Activated naive CD4-positive, alpha-beta T cell treated with anti-CD3 and anti-CD28 coated beads, Interleukin-2, amount 50 U/mL, for 16 hours (primary cell): ENCODE data around the gene MRPL44.
"Not testable (repeated sequence)": the region's sequence is repeated elsewhere in the genome, so short reads cannot be mapped to it uniquely, and the experiment has no call there.

Experiments used
- DNase-seq: peaks from one replicate; pipeline ENCODE4 v3.0.0-alpha.2; 2020

Gene MRPL44

DNA sequence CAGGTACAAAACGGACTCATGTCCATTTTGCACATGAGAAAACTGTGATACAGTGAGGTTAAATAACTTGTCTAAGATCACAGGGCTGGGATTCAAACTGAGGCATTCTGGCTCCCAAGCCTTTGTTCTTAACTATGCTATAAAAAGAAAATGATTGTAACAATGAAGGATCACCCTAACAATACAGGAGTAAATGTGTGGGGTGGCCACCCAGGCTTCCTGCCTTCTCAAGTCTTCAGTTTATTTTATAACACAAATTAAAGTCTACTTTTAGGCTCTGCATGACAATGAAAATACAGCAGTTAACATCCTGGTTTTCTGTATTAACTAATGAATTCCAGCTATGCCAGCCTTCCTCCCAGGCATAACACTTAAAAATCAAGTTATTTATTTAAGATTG, 19.7 kb upstream of the MRPL44 start:
- no peak for DNase-seq

GRCh38 chr2:223939438-223939837, 17.8 kb upstream of the MRPL44 start:
- not testable (repeated sequence) for DNase-seq

- DNase-seq = peak; percentile 79
These were observed 15.5 kb upstream of the MRPL44 start for GRCh38 chr2:223941579-223942277.

DNA sequence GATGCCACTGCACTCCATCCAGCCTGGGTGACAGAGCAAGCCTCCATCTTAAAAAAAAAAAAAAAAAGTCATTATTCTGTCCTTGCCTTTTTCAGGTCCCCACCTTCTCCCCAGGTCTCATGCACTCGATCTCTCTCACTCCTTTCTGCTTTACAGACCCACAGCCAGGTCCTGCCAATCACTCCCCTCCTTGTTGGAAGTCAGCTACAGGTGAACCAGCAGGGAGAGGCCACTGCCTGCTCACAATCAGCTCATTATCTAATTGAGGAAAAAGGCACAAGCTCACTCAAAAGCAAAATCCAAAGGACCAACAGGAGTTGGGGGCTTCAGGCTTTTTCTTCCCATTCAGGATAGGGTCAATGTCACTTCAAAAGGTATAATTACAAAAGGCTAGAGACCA, 14.1 kb upstream of the MRPL44 start:
- DNase-seq = no peak

DNA sequence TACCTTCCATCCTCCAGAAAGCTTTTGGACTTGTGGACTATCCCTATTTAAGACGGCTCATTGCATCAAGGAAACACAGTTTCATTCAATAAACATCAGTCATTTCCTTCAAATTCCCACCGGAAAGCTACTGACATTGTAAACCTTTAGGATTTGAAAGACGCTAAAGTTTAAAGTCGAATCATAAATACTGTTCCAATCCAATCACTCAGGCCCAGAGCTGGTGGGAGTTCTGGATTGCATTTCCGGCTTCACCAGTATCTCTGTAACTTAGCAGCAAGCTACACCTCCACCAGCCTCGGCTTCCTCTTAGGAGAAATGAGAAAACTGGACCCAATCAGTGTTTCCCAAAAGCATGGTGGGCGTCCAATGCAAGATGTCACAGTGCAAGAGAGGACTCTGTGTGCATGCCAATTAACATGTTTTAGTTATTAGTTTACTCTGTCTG, 13.7 kb upstream of the MRPL44 start:
- no peak for DNase-seq

GRCh38 chr2:223944166-223944702, 13.0 kb upstream of the MRPL44 start:
- DNase-seq = peak; percentile 44

- peak; percentile 81 for DNase-seq
These were observed 12.3 kb upstream of the MRPL44 start, which contains the start of gene WDFY1 for GRCh38 chr2:223944703-223945531. Gene WDFY1, minus strand, starts transcription at chr2:223945335. Its CDS starts 51 bp downstream, at chr2:223945284.

- no peak for DNase-seq
These were observed 11.5 kb upstream of the MRPL44 start for GRCh38 chr2:223945755-223946154.

DNA sequence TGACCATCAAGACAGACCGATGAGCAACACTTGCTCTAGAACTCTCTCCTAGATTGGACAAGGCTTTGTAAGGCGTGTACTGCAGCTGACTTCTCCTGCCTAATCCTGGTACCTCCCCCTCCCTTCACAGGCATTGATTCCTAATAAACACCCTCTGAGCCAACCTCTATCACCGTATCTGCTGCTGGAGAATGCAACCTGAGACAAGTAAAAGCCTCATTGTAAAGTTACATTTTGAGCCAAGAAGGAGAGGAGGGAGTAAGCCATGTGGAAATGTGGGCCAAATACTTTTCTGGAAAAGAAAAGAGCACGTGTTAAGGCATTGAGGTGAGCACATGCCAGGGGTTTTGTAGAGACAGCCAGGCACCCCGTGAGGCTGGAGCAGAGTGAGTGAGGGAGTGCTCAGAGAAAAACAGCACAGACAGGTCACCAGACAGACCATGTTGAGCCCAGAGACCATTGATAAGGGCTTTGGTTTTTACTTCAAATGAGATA, 9.5 kb upstream of the MRPL44 start:
- no peak for DNase-seq

GRCh38 chr2:223949241-223949840, 7.9 kb upstream of the MRPL44 start:
- no peak for DNase-seq

DNA sequence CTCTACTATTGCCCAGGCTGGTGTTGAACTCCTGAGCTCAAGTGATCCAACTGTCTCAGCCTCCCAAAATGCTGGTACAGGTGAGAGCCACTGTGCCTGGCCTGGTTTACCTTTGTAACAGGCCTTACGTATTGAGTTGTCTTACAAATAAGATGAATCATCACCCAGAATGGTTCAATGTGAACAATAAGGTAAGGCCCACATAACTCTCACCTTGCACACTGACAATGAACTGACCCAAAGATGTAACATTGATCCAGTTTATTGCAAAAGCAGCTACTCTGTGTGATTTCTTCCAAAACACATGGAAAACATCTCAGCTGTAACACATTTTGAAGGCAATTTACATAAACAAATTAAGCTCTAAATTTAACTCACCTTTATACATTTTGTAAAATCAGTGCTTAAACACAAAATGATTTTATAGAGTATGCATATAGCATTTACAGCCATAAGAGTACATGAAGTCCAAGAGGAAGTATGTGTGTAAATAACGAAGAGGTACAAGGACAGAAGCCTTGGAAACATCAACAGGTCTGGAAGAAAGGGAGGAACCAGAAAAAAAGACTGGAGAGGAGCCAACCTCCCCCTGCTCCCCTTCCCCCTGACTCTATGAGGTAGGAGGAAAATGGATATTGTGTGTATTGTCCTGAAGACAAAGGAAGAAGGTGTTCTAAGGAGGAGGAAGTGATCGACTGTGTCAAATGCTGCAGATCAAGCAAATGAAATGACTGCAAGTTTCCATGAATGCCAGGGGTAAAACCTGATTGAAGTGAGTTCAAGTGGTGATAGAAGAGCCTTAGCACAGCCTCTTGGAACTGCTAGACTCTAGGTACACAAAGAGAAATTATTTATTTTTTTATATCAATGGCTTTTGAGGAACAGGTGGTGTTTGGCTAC, 6.6 kb upstream of the MRPL44 start:
- DNase-seq = no peak

DNA sequence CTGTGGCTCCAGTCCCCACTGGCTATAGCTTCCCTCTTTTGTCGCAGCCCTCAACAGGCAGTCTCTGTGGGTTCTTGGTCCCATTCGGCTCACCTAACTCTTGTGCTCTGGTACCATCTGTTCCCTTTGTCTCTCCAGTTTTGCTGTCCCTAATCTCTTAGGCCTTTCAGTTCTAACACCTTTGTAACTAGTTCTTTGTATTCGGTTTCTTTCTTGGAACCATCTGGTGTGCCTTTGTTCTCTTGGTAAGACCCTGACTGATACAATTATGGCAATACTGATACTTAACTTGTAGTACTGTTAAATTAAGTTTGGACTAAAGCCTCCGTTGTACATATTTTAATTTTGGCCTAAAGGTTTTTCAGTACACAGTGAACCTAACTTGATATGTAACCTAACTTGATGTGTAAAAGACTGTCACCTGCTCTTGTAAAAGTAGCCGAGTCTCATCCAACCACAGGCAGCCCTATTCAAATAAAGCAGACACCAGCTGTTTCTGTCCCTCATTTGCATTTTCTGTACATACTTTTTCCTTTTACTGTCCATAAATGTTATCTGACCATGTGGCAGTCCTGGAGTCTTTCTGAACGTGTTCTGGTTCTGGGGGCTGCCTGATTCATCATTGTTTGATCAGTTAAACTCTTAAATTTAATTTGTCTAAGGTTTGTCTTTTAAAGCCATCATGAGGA, 4.8 kb upstream of the MRPL44 start:
- DNase-seq = no peak

GRCh38 chr2:223954401-223954800, 2.9 kb upstream of the MRPL44 start:
- no peak for DNase-seq

- no peak for DNase-seq
These were observed 963 bp upstream of the MRPL44 start for GRCh38 chr2:223956300-223956699.

GRCh38 chr2:223959688-223960087, 2.4 kb downstream of the MRPL44 start:
- no peak for DNase-seq

DNA sequence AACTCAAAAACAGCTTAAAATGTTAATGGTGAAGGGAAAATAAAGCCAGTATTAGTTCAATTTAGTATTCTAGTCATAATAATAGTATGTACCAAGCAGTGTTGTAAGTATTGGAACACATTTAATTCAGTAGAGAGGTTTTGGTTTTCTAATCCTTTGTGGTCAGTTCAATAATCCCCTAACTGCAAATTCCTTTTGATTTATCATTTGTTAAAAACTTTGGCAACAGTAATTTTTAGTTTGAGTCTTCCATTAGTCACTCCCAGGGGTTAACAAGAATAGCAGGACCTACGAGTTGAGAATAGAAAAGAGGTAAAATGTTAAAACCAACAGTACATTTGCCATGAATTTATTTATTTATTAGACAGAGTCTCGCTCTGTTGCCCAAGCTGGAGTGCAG, 10.7 kb downstream of the MRPL44 start:
- DNase-seq = no peak

DNA sequence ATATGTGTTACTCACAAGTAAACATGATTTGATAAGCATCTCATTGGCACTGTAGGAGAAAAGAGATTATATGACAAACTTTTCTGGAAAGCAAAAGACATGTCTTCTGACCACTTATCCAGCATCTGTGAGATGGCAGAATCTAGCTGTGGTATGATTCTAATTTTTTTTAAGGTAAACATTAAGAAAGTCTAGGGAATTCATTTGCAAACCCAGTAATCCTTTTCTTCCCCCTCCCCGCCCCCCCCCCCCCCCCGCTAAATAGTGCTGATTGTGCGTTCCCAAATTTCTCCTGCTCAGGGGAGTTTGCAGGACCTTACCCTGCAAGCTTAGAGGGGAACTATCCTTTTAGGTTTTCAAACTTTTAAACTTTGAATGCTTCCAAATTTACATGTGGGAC, 12.1 kb downstream of the MRPL44 start:
- DNase-seq = no peak

DNA sequence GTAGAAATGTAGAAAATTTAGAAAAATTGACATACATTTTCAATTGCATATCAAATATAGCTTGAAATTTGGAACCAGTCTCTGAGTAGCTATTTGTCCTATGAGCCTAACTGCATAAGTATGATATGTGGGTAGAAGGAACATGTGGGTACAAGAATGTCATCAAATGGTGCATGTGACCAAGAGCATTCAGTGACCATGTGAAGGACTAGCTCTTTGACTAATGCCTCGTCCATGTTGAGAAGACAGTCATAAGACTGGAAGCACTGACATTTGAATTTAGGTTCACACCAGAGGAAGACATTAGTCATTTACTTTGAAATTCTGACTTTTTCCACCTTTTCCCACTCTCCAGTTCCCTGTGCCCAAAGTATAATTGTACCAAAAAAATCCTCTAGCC, 12.6 kb downstream of the MRPL44 start:
- no peak for DNase-seq

- peak; percentile 40 for DNase-seq
These were observed 13.3 kb downstream of the MRPL44 start for GRCh38 chr2:223970343-223971128.

GRCh38 chr2:223971731-223972130, 14.5 kb downstream of the MRPL44 start:
- no peak for DNase-seq

GRCh38 chr2:223972656-223973102, 15.4 kb downstream of the MRPL44 start:
- DNase-seq = no peak
